ENCODE results near the gene GLIS1.

The GLIS1 gene

GRCh38 chr1:53458634-53459033 is 280.3 kb downstream of the GLIS1 start:
- Mint-ChIP-seq H3K36me3 (ENCODE audit: low read depth) (no peaks in the 10 kb centered on the region), H3K27ac (no peak overlapping the region), H3K9me3 (no peaks in the 10 kb centered on the region), H3K4me3 (no peak overlapping the region), H3K4me1 (ENCODE audit: low read depth) (no peaks in the 10 kb centered on the region), H3K27me3 (no peaks in the 10 kb centered on the region)
- no peak for DNase-seq

Data from activated T-cell treated with anti-CD3 and anti-CD28 coated beads, Interleukin-2, amount 50 U/mL, for 24 hours (primary cell).